ENCODE data around the gene CACNA1C.

Gene CACNA1C

GRCh38 chr12:2324387-2324786 lies 271.6 kb downstream of the CACNA1C start:
- Histone ChIP-seq H3K4me3 (ENCODE audit: low read depth, low read length) (no peak overlapping the region), H3K27me3 (peaks cover 14% of the 10 kb centered on the region), H3K36me3 (no peaks in the 10 kb centered on the region), H3K9me3 (no peaks in the 10 kb centered on the region), H3K4me1 (no peaks in the 10 kb centered on the region)
- TF ChIP-seq CTCF (IDR thresholded peaks at IDR 0.05; ENCODE audit: low read depth, low read length) = no peak
- DNase-seq = peak; percentile 52

- DNase-seq = no peak
- no peaks in the 10 kb centered on the region for H3K4me1 ChIP-seq
- H3K36me3 ChIP-seq = no peaks in the 10 kb centered on the region
- no peaks in the 10 kb centered on the region for H3K9me3 ChIP-seq
- no peak for TF ChIP-seq CTCF (IDR thresholded peaks at IDR 0.05; ENCODE audit: low read depth, low read length)
- no peak overlapping the region for H3K4me3 ChIP-seq (ENCODE audit: low read depth, low read length)
- peaks cover 16% of the 10 kb centered on the region for H3K27me3 ChIP-seq
Measured at GRCh38 chr12:2325519-2325918, 272.7 kb downstream of the CACNA1C start.

- DNase-seq = no peak
- no peak for TF ChIP-seq CTCF (IDR thresholded peaks at IDR 0.05; ENCODE audit: low read depth, low read length)
- Histone ChIP-seq H3K4me1 (no peaks in the 10 kb centered on the region), H3K9me3 (no peaks in the 10 kb centered on the region), H3K27me3 (peaks cover 16% of the 10 kb centered on the region), H3K4me3 (ENCODE audit: low read depth, low read length) (no peak overlapping the region), H3K36me3 (no peaks in the 10 kb centered on the region)
Measured at GRCh38 chr12:2326470-2326869, 273.7 kb downstream of the CACNA1C start.

GRCh38 chr12:2328661-2329060 lies 275.9 kb downstream of the CACNA1C start:
- Histone ChIP-seq H3K27me3 (peaks cover 16% of the 10 kb centered on the region), H3K36me3 (no peaks in the 10 kb centered on the region), H3K4me1 (no peaks in the 10 kb centered on the region), H3K4me3 (ENCODE audit: low read depth, low read length) (no peak overlapping the region), H3K9me3 (no peaks in the 10 kb centered on the region)
- TF ChIP-seq CTCF (IDR thresholded peaks at IDR 0.05; ENCODE audit: low read depth, low read length) = no peak
- no peak for DNase-seq

- Histone ChIP-seq H3K9me3 (no peaks in the 10 kb centered on the region), H3K4me1 (no peaks in the 10 kb centered on the region), H3K4me3 (ENCODE audit: low read depth, low read length) (no peak overlapping the region), H3K27me3 (peaks cover 14% of the 10 kb centered on the region), H3K36me3 (no peaks in the 10 kb centered on the region)
- no peak for DNase-seq
- TF ChIP-seq CTCF (IDR thresholded peaks at IDR 0.05; ENCODE audit: low read depth, low read length) = no peak
Measured at GRCh38 chr12:2329661-2330210, 276.9 kb downstream of the CACNA1C start.

GRCh38 chr12:2332236-2332635 lies 279.4 kb downstream of the CACNA1C start:
- H3K36me3 ChIP-seq = no peaks in the 10 kb centered on the region
- H3K27me3 ChIP-seq = peaks cover 8% of the 10 kb centered on the region
- no peak for DNase-seq
- no peaks in the 10 kb centered on the region for H3K4me1 ChIP-seq
- no peak overlapping the region for H3K4me3 ChIP-seq (ENCODE audit: low read depth, low read length)
- no peak for TF ChIP-seq CTCF (IDR thresholded peaks at IDR 0.05; ENCODE audit: low read depth, low read length)
- no peaks in the 10 kb centered on the region for H3K9me3 ChIP-seq
